Transverse colon (tissue), 4 donors: Measurements from ENCODE around the gene FZD1. TPM values are rescaled to one million over a fixed set of nuclear protein-coding genes. Genes with fewer than 3 reads are reported as not detected.

Experiments used
- DNase-seq: peaks from one replicate; pipeline ENCODE4 v3.0.0-alpha.2; 2019
- H3K27ac ChIP-seq, 4 donors: fragments of 200-600 bp; sonication (generic); 2 replicates each; pipeline ENCODE4 v1.5.1; 2016 to 2018; ENCODE audit warnings: inconsistent platforms in 4 of 4
- H3K27me3 ChIP-seq: fragments of 200-600 bp; sonication (generic); 2 replicates; pipeline ENCODE4 v1.5.1; 2017; ENCODE audit warnings: inconsistent platforms
- H3K36me3 ChIP-seq, 4 donors: fragments of 200-600 bp; sonication (generic); 2 replicates each; pipeline ENCODE4 v1.5.1; 2017 to 2019; ENCODE audit warnings: inconsistent platforms in 4 of 4
- H3K4me1 ChIP-seq, 4 donors: fragments of 200-600 bp; sonication (generic); 2 replicates each; pipeline ENCODE4 v1.5.1; 2017 to 2020; ENCODE audit warnings: inconsistent platforms in 4 of 4
- H3K4me3 ChIP-seq, 4 donors: fragments of 200-600 bp; sonication (generic); 1 replicate in 1 of 4; 2 replicates in 3 of 4; pipeline versions ENCODE4 v1.5.1 to v1.6.1; 2017 to 2019; ENCODE audit warnings: inconsistent platforms in 4 of 4
- H3K9me3 ChIP-seq, 2 donors: fragments of 200-600 bp; sonication (generic); 2 replicates each; pipeline ENCODE4 v1.5.1; 2017 to 2019; ENCODE audit warnings: inconsistent platforms in 2 of 2
- EP300 ChIP-seq: sonication (generic); formaldehyde crosslinking; IDR thresholded peaks from one replicate; pipeline ENCODE4 v1.6.1; 2017; ENCODE audit warnings: antibody characterized with exemption, low read depth
- POLR2A ChIP-seq: fragments of 450-650 bp; IDR thresholded peaks from one replicate; pipeline ENCODE4 v1.6.1; 2016; ENCODE audit warnings: antibody characterized with exemption, mild to moderate bottlenecking, moderate library complexity
- POLR2AphosphoS5 ChIP-seq, 3 donors: sonication (generic); formaldehyde crosslinking; IDR thresholded peaks; one replicate each; pipeline ENCODE4 v1.6.1; 2016; ENCODE audit warnings: antibody characterized with exemption in 3 of 3
- WGBS, 2 donors: methylation state at CpG; one replicate each; pipeline ENCODE4 v1.1.5; 2018; ENCODE audit warnings: low coverage in 1 of 2; 5-methylcytosine and 5-hydroxymethylcytosine counted together
- in situ Hi-C, 4 donors: fragments of 200-750 bp; cut with MboI; loops; one replicate each; pipeline versions ENCODE4 v1.15.0 to v1.15.1; 2017; ENCODE audit warnings: low sequenced_read_pairs in 3 of 4, low pct_ligation_motif_present in 1 of 4, low pct_unique_long_range_greater_than_20kb in 1 of 4
- intact Hi-C: fragments of 100-400 bp; cut with DNase I; formaldehyde crosslinking; loops from one replicate; pipeline ENCODE4 v1.15.1; 2023; ENCODE audit warnings: low total_unique reads
- total RNA-seq, 4 donors: library from RNA; depleted of rRNA; stranded (reverse); fragments of >200 nt; gene quantifications; one replicate each; pipeline ENCODE4 v1.1.0, GENCODE V29; 2016
- TF ChIP-seq, protein P1 (sequence below), 5 experiments: fragments of 200-600 bp in 3 of 5; fragments of 450-650 bp in 2 of 5; sonication (generic) in 3 of 5; IDR thresholded peaks; 1 replicate in 2 of 5; 2 replicates in 3 of 5; pipeline ENCODE4 v1.5.1; 2016 to 2017; ENCODE audit warnings: antibody characterized with exemption in 5 of 5, inconsistent platforms in 3 of 5, mild to moderate bottlenecking in 2 of 5, moderate library complexity in 1 of 5

Gene FZD1
- total RNA-seq, 4 donors from 2014 or later, result 5.6 to 9.6 (median 8.1) TPM

DNA sequence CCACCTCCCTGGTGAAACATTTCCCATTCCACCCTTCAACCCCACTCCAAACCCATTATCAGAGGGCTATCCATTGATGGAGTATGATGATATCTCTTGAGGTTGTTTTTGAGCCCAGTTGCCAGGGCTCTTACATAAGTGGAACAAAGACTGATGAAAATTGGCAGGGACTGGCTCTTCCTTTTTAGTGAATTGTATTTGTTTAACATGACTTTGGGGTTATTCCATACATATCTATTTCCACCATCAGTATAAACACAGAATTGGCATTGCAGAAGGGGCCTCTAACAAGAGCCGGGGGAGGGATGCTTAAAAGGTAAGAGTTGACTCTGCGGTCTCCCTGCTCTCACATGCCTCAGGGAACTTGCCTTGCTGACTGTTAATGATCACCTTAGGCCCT lies 28.9 kb downstream of the FZD1 start:
- Histone ChIP-seq H3K4me1 (no peaks in the 10 kb centered on the region), H3K4me3 (no peak overlapping the region), H3K9me3 (no peaks in the 10 kb centered on the region), H3K27ac (no peak overlapping the region), H3K27me3 (no peaks in the 10 kb centered on the region), H3K36me3 (no peaks in the 10 kb centered on the region)
- intact Hi-C loops, result no loop called here
- TF ChIP-seq, protein P1, sequence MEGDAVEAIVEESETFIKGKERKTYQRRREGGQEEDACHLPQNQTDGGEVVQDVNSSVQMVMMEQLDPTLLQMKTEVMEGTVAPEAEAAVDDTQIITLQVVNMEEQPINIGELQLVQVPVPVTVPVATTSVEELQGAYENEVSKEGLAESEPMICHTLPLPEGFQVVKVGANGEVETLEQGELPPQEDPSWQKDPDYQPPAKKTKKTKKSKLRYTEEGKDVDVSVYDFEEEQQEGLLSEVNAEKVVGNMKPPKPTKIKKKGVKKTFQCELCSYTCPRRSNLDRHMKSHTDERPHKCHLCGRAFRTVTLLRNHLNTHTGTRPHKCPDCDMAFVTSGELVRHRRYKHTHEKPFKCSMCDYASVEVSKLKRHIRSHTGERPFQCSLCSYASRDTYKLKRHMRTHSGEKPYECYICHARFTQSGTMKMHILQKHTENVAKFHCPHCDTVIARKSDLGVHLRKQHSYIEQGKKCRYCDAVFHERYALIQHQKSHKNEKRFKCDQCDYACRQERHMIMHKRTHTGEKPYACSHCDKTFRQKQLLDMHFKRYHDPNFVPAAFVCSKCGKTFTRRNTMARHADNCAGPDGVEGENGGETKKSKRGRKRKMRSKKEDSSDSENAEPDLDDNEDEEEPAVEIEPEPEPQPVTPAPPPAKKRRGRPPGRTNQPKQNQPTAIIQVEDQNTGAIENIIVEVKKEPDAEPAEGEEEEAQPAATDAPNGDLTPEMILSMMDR (IDR thresholded peaks at IDR 0.05), result no peak
- no peak for TF ChIP-seq POLR2AphosphoS5 (IDR thresholded peaks at IDR 0.05)
- TF ChIP-seq EP300, result no peak
- TF ChIP-seq POLR2A, result no peak
- in situ Hi-C loops, result no loop called here
- WGBS, 2 donors, result 94 to 100% methylated on average over 1 to 2 of the region's 2 CpGs
- DNase-seq, result no peak

GRCh38 chr7:91293840-91294239 lies 29.6 kb downstream of the FZD1 start:
- Histone ChIP-seq H3K9me3 (no peaks in the 10 kb centered on the region), H3K27ac (no peak overlapping the region), H3K36me3 (no peaks in the 10 kb centered on the region), H3K4me1 (no peaks in the 10 kb centered on the region), H3K27me3 (no peaks in the 10 kb centered on the region), H3K4me3 (no peak overlapping the region)
- intact Hi-C loops (no loop called here), in situ Hi-C loops (no loop called here)
- TF ChIP-seq POLR2AphosphoS5 (IDR thresholded peaks at IDR 0.05) (no peak), EP300 (no peak), POLR2A (no peak)
- TF ChIP-seq, protein P1 (IDR thresholded peaks at IDR 0.05), result no peak
- no peak for DNase-seq
- 95 to 100% methylated on average over 1 of the region's 1 CpG for WGBS, 2 donors

DNA sequence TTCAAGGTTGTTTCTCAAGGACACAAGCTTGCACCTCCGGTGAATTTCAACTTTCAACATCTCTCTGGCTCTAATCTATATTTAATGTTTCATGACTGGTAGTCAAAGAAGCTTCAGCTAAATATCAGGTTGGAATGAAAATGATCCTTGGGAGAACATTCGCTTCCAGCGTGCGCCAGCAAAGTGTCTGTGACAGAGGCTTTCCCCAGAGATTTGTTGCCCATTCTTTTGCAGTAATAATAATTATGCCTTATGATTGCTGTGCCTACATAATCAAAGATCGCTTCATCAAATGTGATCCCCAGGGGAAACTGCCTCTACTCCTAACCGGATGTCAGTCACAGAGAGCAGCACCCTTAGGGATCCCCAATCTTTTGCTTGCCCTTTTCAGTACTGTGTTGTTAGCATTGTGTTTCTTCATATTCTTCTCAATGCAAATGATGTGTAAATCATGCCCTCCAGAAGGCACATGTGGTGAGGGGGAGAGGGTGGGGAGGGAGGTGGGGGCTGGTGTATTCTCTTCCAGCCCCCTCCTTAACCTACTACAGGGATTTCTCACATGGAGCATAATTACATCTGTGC lies 30.5 kb downstream of the FZD1 start:
- intact Hi-C loops, result no loop called here
- H3K4me3 ChIP-seq, result no peak overlapping the region
- no peaks in the 10 kb centered on the region for H3K27me3 ChIP-seq
- H3K36me3 ChIP-seq, result no peaks in the 10 kb centered on the region
- no peaks in the 10 kb centered on the region for H3K9me3 ChIP-seq
- H3K27ac ChIP-seq, result no peak overlapping the region
- no peaks in the 10 kb centered on the region for H3K4me1 ChIP-seq
- DNase-seq, result no peak
- in situ Hi-C loops, result no loop called here
- WGBS, 2 donors, result 74 to 89% methylated on average over 4 to 6 of the region's 6 CpGs
- TF ChIP-seq POLR2AphosphoS5 (IDR thresholded peaks at IDR 0.05) (no peak), POLR2A (no peak), EP300 (no peak)
- TF ChIP-seq, protein P1 (IDR thresholded peaks at IDR 0.05), result no peak

GRCh38 chr7:91295576-91295975 lies 31.3 kb downstream of the FZD1 start:
- 81 to 89% methylated on average over 3 of the region's 3 CpGs for WGBS, 2 donors
- TF ChIP-seq POLR2A, result no peak
- TF ChIP-seq, protein P1 (IDR thresholded peaks at IDR 0.05), result no peak
- TF ChIP-seq POLR2AphosphoS5 (IDR thresholded peaks at IDR 0.05), result no peak
- TF ChIP-seq EP300, result no peak
- H3K4me3 ChIP-seq, result no peak overlapping the region
- DNase-seq, result no peak
- no peaks in the 10 kb centered on the region for H3K36me3 ChIP-seq
- no peaks in the 10 kb centered on the region for H3K4me1 ChIP-seq
- no peaks in the 10 kb centered on the region for H3K27me3 ChIP-seq
- no peak overlapping the region for H3K27ac ChIP-seq
- in situ Hi-C loops (no loop called here), intact Hi-C loops (no loop called here)
- H3K9me3 ChIP-seq, result no peaks in the 10 kb centered on the region
